Stomach (tissue), 4 donors: ENCODE data around the gene HMGB2.

Experiments used
- CTCF ChIP-seq, 7 experiments: fragments of 450-650 bp in 4 of 7; fragments of 200-600 bp in 3 of 7; sonication (generic) in 3 of 7; IDR thresholded peaks; one replicate each; pipeline ENCODE4 v1.5.1; 2016 to 2019; ENCODE audit warnings: antibody characterized with exemption in 7 of 7, control low read depth in 2 of 7, mild to moderate bottlenecking in 1 of 7
- EP300 ChIP-seq: sonication (generic); formaldehyde crosslinking; IDR thresholded peaks from one replicate; pipeline ENCODE4 v1.6.1; 2017; ENCODE audit warnings: antibody characterized with exemption
- POLR2A ChIP-seq, 4 donors: fragments of 450-650 bp; IDR thresholded peaks; one replicate each; pipeline ENCODE4 v1.6.1; 2016; ENCODE audit warnings: antibody characterized with exemption in 4 of 4, control low read depth in 2 of 4, mild to moderate bottlenecking in 1 of 4, moderate library complexity in 1 of 4
- POLR2AphosphoS5 ChIP-seq, 3 donors: sonication (generic); formaldehyde crosslinking; IDR thresholded peaks; one replicate each; pipeline ENCODE4 v1.6.1; 2016; ENCODE audit warnings: antibody characterized with exemption in 3 of 3

DNA sequence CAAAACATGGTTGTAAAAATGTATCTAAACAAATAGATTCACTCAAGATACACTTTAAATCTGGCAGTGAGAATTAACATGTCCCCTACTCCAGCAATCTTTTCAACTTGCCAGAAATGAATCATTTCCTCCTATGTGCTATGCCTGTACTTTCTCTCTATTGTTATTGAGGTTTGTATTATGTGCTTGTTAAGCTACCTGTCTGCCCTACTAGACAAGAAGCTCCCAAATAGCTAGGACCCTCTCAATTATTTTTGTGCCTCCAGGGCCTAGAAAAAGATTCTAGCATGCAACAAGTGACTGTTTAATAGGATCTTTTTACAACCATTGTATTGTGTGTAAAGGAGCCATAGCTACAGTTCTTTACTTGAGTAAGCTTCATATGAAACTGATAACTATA is 33.1 kb upstream of the HMGB2 start:
- TF ChIP-seq CTCF (IDR thresholded peaks at IDR 0.05) (no peak), POLR2A (IDR thresholded peaks at IDR 0.05) (no peak), EP300 (no peak), POLR2AphosphoS5 (IDR thresholded peaks at IDR 0.05) (no peak)
